ENCODE data around the gene SORL1-AS1.

SORL1-AS1 gene

DNA sequence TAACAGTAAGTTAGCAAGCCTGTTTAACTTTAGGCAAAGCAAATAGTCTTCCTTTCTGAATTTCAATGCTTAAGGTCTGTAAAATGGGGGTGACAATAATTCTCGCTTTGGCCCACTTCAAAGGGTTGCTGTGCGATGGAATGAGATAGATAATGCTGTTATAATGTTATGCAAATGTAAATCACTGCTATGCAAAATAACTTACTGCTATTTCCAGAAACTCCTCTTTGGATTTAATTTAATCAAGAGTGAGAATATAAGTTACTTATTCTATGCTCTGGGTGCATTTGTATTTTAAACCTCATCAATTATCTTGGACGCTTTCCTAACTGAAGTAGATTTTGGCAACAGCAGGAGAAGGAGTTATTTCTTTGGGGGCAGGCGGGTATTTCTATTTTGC is 4.8 kb downstream of the SORL1-AS1 start:
- Mint-ChIP-seq H3K9me3 (peaks cover 3% of the 10 kb centered on the region), H3K4me1 (peaks cover 75% of the 10 kb centered on the region), H3K4me3 (no peak overlapping the region), H3K36me3 (ENCODE audit: low read depth) (peaks cover 61% of the 10 kb centered on the region), H3K27ac (peak overlapping the region; percentile 94), H3K27me3 (no peaks in the 10 kb centered on the region)
- no peak for DNase-seq
- CTCF ChIA-PET = interaction anchor here (0.8 kb wide), 1 partner anchor 12 kb away, joined by 4 read pairs; no protein-coding TSS in a partner anchor
- POLR2A ChIA-PET = no interaction called here

DNA sequence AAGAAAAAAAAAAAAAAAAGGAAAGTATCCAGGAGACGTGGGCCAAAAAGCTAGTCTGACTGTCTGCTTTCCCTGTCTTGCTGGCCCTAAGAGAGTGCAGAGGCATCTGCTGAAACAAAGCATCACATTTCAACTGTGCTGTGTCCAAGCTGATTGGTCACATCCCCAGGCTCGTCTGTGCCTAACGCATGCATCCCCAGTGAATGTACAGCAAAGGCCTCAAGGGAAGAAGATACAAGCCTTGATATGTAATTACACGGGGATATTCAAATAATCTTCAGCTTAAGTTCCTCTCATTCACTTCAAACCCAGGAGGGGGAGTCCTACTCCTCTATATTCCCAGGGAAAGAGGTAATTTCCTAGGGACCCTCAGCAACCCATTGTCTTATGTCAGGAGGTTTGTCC is 6.0 kb downstream of the SORL1-AS1 start:
- peaks cover 60% of the 10 kb centered on the region for H3K36me3 Mint-ChIP-seq (ENCODE audit: low read depth)
- H3K4me3 Mint-ChIP-seq = no peak overlapping the region
- no peak for DNase-seq
- H3K27ac Mint-ChIP-seq = peak overlapping the region; percentile 87
- peaks cover 3% of the 10 kb centered on the region for H3K9me3 Mint-ChIP-seq
- CTCF ChIA-PET = interaction anchor here (0.5 to 1.3 kb wide), 2 partner anchors 19 to 1544 kb away, joined by 4 read pairs; no protein-coding TSS in a partner anchor
- H3K27me3 Mint-ChIP-seq = no peaks in the 10 kb centered on the region
- POLR2A ChIA-PET = no interaction called here
- H3K4me1 Mint-ChIP-seq = peaks cover 75% of the 10 kb centered on the region

DNA sequence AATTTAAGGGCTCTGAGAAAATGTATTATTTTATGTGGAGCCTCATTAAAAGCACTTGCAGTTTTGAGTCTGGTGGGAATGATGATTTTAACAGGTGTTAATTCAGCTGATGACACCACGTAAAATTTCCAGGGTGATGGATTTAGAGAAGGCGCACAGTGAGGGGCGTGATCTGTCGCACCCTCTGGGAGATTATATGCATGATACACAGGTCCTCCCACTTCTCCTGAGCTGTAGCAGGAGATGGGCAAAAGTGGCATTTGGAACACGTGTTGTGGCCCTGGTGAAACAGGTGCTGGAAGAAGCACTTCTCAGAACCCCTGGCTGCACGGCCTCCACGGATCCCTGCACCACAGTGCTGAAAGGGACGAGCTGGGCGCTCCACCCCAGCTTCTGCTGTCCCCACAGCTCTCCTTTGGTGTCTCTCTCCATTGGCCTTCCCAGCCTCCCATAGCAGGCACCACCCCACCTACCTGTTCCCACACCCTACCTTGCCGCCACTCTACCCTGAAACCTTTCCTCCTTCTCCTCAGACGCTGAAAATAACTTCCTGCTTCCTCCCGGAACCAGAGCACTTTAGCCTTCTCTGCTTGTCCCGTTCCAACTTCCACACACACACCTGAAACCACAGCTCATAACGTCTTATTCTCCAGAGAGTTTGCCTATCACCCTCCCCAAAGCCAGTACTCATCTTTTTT is 7.5 kb downstream of the SORL1-AS1 start:
- Mint-ChIP-seq H3K4me1 (peaks cover 68% of the 10 kb centered on the region), H3K36me3 (ENCODE audit: low read depth) (peaks cover 52% of the 10 kb centered on the region), H3K9me3 (peaks cover 3% of the 10 kb centered on the region), H3K4me3 (peak overlapping the region; percentile 49), H3K27ac (peak overlapping the region; percentile 87), H3K27me3 (no peaks in the 10 kb centered on the region)
- ChIA-PET POLR2A (no interaction called here), CTCF (no interaction called here)
- DNase-seq = no peak

- ChIA-PET CTCF (interaction anchor here (1.6 to 1.9 kb wide), 2 partner anchors 12 to 17 kb away, joined by 4 to 6 read pairs; no protein-coding TSS in a partner anchor), POLR2A (no interaction called here)
- Mint-ChIP-seq H3K27ac (peak overlapping the region; percentile 87), H3K4me1 (peaks cover 61% of the 10 kb centered on the region), H3K9me3 (peaks cover 3% of the 10 kb centered on the region), H3K4me3 (no peak overlapping the region), H3K27me3 (no peaks in the 10 kb centered on the region), H3K36me3 (ENCODE audit: low read depth) (peaks cover 52% of the 10 kb centered on the region)
- DNase-seq = no peak
Measured at GRCh38 chr11:121444526-121444925, 8.2 kb downstream of the SORL1-AS1 start.

GRCh38 chr11:121443688-121444275 is 9.0 kb downstream of the SORL1-AS1 start:
- Mint-ChIP-seq H3K27me3 (no peaks in the 10 kb centered on the region), H3K27ac (peak overlapping the region; percentile 20), H3K9me3 (peaks cover 3% of the 10 kb centered on the region), H3K36me3 (ENCODE audit: low read depth) (peaks cover 51% of the 10 kb centered on the region), H3K4me1 (peaks cover 56% of the 10 kb centered on the region), H3K4me3 (no peak overlapping the region)
- ChIA-PET POLR2A (no interaction called here), CTCF (interaction anchor here (0.6 to 1.9 kb wide), 4 partner anchors 9 to 23 kb away, joined by 3 to 6 read pairs (median 4); partner anchors contain the start of genes SORL1 and SORL1-AS1)
- no peak for DNase-seq

DNA sequence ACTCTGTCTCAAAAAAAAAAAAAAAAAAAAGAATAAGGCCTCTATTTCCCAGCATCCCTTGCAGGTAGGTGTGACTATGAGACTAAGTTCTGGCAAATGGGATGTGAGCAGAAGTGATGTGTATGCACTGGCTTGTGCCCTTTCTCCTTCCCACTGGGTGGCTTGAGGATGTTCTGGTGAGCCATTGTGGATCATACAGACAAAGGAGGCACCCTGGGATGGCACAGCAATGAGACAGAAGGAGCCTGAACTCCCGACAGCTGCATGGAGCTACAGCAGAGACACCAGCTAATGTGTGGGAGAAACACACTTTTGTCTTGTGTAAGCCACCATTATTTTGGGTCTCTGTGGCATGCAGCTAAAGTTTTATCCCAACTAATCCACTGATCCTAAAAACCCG is 11.2 kb downstream of the SORL1-AS1 start:
- Mint-ChIP-seq H3K27me3 (no peaks in the 10 kb centered on the region), H3K36me3 (ENCODE audit: low read depth) (peaks cover 36% of the 10 kb centered on the region), H3K27ac (no peak overlapping the region), H3K4me3 (no peak overlapping the region), H3K4me1 (peaks cover 49% of the 10 kb centered on the region), H3K9me3 (no peaks in the 10 kb centered on the region)
- ChIA-PET CTCF (interaction anchor here (0.8 to 2.4 kb wide), 4 partner anchors 10 to 70 kb away, joined by 5 to 13 read pairs (median 6); no protein-coding TSS in a partner anchor), POLR2A (no interaction called here)
- no peak for DNase-seq

GRCh38 chr11:121439759-121440158 is 13.0 kb downstream of the SORL1-AS1 start:
- Mint-ChIP-seq H3K27ac (no peak overlapping the region), H3K4me1 (peaks cover 46% of the 10 kb centered on the region), H3K9me3 (no peaks in the 10 kb centered on the region), H3K36me3 (ENCODE audit: low read depth) (peaks cover 26% of the 10 kb centered on the region), H3K27me3 (no peaks in the 10 kb centered on the region), H3K4me3 (no peak overlapping the region)
- CTCF ChIA-PET = interaction anchor here (1.3 to 2.2 kb wide), 2 partner anchors 11 to 12 kb away, joined by 3 to 4 read pairs; no protein-coding TSS in a partner anchor
- no peak for DNase-seq
- POLR2A ChIA-PET = no interaction called here

GRCh38 chr11:121439337-121439736 is 13.4 kb downstream of the SORL1-AS1 start:
- ChIA-PET CTCF (interaction anchor here (1.3 to 2.2 kb wide), 2 partner anchors 11 kb away, joined by 3 to 4 read pairs; no protein-coding TSS in a partner anchor), POLR2A (no interaction called here)
- Mint-ChIP-seq H3K27me3 (no peaks in the 10 kb centered on the region), H3K4me3 (no peak overlapping the region), H3K4me1 (peaks cover 42% of the 10 kb centered on the region), H3K36me3 (ENCODE audit: low read depth) (peaks cover 21% of the 10 kb centered on the region), H3K9me3 (no peaks in the 10 kb centered on the region), H3K27ac (no peak overlapping the region)
- no peak for DNase-seq

DNA sequence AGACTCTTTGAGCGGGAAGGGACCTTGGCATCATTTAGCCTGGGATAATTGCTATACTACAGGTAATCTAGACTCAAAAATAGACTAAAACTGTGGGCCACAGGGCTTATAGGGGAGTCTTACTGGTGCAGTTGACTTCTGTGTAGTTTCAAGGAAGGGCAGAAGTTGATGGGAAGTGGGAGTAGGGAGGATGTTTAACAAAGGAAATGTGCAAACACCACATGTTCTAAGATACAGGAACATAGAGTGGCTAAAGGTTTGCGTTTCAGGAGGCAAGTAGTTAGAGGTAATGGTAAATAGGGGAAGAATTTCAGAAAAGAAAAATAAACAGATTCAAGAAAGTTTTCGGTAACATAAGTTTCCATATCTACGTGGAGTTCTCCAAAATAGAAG is 15.1 kb downstream of the SORL1-AS1 start:
- ChIA-PET CTCF (interaction anchor here (1.1 kb wide), 1 partner anchor 10 kb away, joined by 3 read pairs; no protein-coding TSS in a partner anchor), POLR2A (no interaction called here)
- H3K36me3 Mint-ChIP-seq (ENCODE audit: low read depth) = peaks cover 14% of the 10 kb centered on the region
- H3K4me3 Mint-ChIP-seq = no peak overlapping the region
- H3K27ac Mint-ChIP-seq = no peak overlapping the region
- peaks cover 37% of the 10 kb centered on the region for H3K4me1 Mint-ChIP-seq
- no peaks in the 10 kb centered on the region for H3K27me3 Mint-ChIP-seq
- DNase-seq = no peak
- no peaks in the 10 kb centered on the region for H3K9me3 Mint-ChIP-seq

GRCh38 chr11:121437018-121437685 is 15.6 kb downstream of the SORL1-AS1 start:
- Mint-ChIP-seq H3K4me3 (no peak overlapping the region), H3K9me3 (no peaks in the 10 kb centered on the region), H3K36me3 (ENCODE audit: low read depth) (peaks cover 13% of the 10 kb centered on the region), H3K27me3 (no peaks in the 10 kb centered on the region), H3K27ac (no peak overlapping the region), H3K4me1 (peaks cover 39% of the 10 kb centered on the region)
- no peak for DNase-seq
- ChIA-PET CTCF (interaction anchor here (1.1 to 1.4 kb wide), 2 partner anchors 10 to 12 kb away, joined by 3 read pairs; no protein-coding TSS in a partner anchor), POLR2A (no interaction called here)

GRCh38 chr11:121435551-121436511 is 16.9 kb downstream of the SORL1-AS1 start:
- CTCF ChIA-PET = interaction anchor here (0.8 to 2.0 kb wide), 5 partner anchors 12 to 21 kb away, joined by 3 to 4 read pairs (median 4); no protein-coding TSS in a partner anchor
- no peaks in the 10 kb centered on the region for H3K9me3 Mint-ChIP-seq
- POLR2A ChIA-PET = no interaction called here
- peaks cover 45% of the 10 kb centered on the region for H3K4me1 Mint-ChIP-seq
- no peak for DNase-seq
- no peak overlapping the region for H3K27ac Mint-ChIP-seq
- H3K36me3 Mint-ChIP-seq (ENCODE audit: low read depth) = peaks cover 11% of the 10 kb centered on the region
- no peak overlapping the region for H3K4me3 Mint-ChIP-seq
- no peaks in the 10 kb centered on the region for H3K27me3 Mint-ChIP-seq

DNA sequence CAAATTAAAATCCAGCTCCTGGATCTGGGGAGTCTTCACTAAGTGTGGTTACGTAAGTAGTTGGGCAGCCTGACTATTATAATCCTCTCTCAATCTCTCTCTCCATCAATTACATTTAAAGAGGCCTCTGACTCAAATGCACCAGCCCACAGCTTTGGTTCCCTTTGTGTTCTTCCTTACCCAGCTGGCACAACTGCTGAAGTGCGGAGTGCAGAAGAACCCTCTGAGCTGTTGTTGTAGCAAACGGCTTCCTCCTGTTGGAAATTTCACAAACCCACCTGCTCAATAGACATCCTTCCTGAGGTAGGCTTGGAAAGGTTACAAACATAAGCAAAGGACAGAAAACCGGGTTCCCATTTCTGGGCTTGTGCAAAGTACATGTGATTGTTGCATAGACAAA is 17.6 kb downstream of the SORL1-AS1 start:
- no peak overlapping the region for H3K4me3 Mint-ChIP-seq
- no peak overlapping the region for H3K27ac Mint-ChIP-seq
- POLR2A ChIA-PET = no interaction called here
- no peak for DNase-seq
- H3K4me1 Mint-ChIP-seq = peaks cover 40% of the 10 kb centered on the region
- no peaks in the 10 kb centered on the region for H3K9me3 Mint-ChIP-seq
- peaks cover 8% of the 10 kb centered on the region for H3K36me3 Mint-ChIP-seq (ENCODE audit: low read depth)
- no peaks in the 10 kb centered on the region for H3K27me3 Mint-ChIP-seq
- CTCF ChIA-PET = interaction anchor here (0.8 to 2.0 kb wide), 4 partner anchors 12 to 22 kb away, joined by 3 to 4 read pairs (median 4); no protein-coding TSS in a partner anchor

Data from activated CD4-positive, alpha-beta T cell treated with anti-CD3 and anti-CD28 coated beads, Interleukin-2, amount 10 ng/mL, durations not matched to agents 7 days and 5 days (primary cell).